Measurements from ENCODE around the gene DNAJC13.
"Not testable (repeated sequence)": the region's sequence is repeated elsewhere in the genome, so short reads cannot be mapped to it uniquely, and the experiment has no call there.

- TF ChIP-seq CTCF, POLR2A (IDR thresholded peaks at IDR 0.05): not testable (repeated sequence)
Measured at GRCh38 chr3:132376945-132377354, 40.4 kb upstream of the DNAJC13 start.
